IPS-18c (cell line): ENCODE data around the gene PLEKHA7.
"Not testable (repeated sequence)": the region's sequence is repeated elsewhere in the genome, so short reads cannot be mapped to it uniquely, and the experiment has no call there.

Source experiments
- H3K4me3 ChIP-seq: 2 replicates; pipeline ENCODE4 v1.7.0; 2013; ENCODE audit warnings: low read depth, mild to moderate bottlenecking, low read length, moderate library complexity; ENCODE audit not compliant: insufficient read depth
- H3K9me3 ChIP-seq: one replicate; pipeline ENCODE4 v1.6.1; 2013; ENCODE audit warnings: mild to moderate bottlenecking, low read length, moderate library complexity; ENCODE audit not compliant: control insufficient read depth, insufficient read depth

The PLEKHA7 gene, protein sequence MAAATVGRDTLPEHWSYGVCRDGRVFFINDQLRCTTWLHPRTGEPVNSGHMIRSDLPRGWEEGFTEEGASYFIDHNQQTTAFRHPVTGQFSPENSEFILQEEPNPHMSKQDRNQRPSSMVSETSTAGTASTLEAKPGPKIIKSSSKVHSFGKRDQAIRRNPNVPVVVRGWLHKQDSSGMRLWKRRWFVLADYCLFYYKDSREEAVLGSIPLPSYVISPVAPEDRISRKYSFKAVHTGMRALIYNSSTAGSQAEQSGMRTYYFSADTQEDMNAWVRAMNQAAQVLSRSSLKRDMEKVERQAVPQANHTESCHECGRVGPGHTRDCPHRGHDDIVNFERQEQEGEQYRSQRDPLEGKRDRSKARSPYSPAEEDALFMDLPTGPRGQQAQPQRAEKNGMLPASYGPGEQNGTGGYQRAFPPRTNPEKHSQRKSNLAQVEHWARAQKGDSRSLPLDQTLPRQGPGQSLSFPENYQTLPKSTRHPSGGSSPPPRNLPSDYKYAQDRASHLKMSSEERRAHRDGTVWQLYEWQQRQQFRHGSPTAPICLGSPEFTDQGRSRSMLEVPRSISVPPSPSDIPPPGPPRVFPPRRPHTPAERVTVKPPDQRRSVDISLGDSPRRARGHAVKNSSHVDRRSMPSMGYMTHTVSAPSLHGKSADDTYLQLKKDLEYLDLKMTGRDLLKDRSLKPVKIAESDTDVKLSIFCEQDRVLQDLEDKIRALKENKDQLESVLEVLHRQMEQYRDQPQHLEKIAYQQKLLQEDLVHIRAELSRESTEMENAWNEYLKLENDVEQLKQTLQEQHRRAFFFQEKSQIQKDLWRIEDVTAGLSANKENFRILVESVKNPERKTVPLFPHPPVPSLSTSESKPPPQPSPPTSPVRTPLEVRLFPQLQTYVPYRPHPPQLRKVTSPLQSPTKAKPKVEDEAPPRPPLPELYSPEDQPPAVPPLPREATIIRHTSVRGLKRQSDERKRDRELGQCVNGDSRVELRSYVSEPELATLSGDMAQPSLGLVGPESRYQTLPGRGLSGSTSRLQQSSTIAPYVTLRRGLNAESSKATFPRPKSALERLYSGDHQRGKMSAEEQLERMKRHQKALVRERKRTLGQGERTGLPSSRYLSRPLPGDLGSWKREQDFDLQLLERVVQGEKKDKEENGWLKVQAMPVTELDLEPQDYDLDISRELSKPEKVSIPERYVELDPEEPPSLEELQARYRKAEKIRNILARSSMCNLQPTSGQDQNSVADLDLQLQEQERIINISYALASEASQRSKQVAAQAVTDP

DNA sequence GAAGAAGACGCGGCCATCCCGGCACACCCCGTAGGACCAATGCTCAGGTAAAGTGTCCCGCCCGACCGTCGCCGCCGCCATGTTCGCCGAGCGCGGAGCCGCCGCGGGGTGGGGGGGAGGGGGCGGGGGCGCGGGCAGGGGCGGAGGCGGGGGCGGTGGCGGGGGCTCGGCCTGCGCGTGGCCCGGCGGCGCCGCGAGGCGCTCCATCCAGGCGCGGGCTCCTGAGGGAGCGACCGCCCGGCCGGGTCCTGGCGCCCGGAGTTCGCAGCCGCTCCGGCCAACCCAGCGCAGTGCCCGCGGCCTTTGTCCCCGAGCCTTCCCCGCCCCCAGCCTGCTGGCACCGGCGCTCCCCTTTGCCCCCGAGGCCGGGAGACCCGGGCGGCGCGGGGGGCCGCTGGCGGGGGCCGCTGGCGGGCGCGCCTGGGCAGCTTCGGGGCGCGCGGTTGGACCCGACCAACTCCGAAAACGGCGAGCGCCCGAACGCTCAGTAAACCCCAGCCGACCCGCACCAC is at the start of gene PLEKHA7:
PLEKHA7 (minus strand) TSS at position 94 of the 512 bp plus-strand sequence; CDS start at position 81, 13 bp downstream.
- no peaks in the 10 kb centered on the region for H3K9me3 ChIP-seq
- H3K4me3 ChIP-seq: peak within 1 kb of the TSS; percentile 81

DNA sequence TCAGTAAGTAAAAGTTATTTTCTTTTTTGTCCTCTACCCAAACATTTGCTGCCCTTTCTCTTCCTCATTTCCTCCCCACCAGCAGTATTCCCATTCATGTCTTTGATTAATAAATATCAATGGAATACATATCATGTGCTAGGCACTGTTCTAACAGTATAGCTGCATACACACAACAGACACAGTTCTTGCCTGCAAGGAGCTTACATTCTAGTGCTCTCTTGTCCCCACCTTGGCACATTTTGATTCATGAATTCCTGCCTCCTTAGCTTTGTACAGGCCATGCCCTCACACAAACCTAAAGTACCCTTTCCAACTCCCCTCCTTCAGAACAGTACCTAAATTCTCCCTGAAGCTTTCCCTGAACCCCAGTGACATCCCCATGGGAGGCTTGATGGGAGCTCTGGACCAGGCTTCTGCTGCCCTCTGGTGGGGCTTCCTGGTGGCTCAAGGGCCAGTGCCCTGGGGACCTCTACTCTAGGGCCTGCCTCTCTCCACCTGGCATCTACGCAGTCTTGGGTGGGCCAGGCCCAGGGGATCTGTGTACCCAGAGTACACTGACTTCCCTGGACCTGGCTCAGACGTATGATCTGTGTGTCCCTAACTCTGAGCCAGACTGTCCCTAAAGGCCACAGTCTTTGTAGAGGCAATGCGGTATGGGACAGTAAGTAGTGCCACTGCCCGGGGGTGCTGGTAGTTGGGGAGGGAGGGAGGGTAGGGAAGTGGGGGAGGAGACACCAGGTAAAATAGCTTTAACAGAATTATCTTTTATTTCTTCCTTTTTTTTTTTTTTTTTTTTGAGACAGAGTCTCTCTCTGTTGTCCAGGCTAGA is 49.2 kb upstream of the PLEKHA7 start:
- H3K9me3 ChIP-seq: peaks cover 3% of the 10 kb centered on the region
- H3K4me3 ChIP-seq: no peak overlapping the region

DNA sequence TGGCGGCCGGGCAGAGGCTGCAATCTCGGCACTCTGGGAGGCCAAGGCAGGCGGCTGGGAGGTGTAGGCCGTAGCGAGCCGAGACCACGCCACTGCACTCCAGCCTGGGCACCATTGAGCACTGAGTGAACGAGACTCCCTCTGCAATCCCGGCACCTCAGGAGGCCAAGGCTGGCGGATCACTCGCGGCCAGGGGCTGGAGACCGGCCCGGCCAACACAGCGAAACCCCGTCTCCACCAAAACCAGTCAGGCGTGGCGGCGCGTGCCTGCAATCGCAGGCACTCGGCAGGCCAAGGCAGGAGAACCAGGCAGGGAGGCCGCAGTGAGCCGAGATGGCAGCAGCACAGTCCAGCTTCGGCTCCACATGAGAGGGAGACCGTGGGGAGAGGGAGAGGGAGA is 36.9 kb upstream of the PLEKHA7 start:
- H3K4me3 ChIP-seq, H3K9me3 ChIP-seq: not testable (repeated sequence)

DNA sequence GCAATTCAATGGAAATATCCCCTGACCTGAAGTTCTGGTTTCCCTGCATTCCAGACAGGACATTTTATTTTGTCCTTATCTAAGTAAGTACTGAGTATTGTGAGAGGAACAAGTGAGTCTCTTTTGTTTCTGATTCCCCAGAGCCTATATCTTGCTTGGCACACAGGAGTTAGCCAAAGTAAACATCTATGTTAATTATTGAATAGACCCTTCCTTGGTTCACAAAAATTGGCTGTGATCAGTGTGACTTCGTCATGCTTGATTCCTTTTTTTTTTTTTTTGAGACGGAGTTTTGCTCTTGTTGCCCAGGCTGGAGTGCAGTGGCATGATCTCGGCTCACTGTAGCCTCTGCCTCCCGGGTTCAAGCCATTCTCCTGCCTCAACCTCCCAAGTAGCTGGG is 34.3 kb upstream of the PLEKHA7 start:
- H3K4me3 ChIP-seq, H3K9me3 ChIP-seq: not testable (repeated sequence)

DNA sequence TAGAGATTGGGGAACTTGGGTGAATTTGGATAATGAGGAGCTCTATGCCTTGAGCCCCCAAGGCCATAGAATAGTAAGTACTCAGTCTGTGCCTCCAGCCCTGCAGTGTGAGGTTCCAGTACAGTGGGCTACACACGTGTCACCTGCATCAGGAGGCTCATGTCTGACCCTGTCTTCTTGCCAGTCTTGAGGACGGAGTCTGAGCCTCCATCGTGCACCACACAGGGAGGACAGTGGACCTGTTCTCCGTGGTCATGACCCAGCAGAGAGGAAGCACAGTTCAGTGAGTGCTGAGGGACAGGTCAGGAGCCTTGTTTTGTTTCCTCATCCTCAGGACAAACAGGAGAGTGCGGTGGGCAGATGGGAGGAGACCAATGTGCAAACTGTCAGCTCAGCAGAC is 32.5 kb upstream of the PLEKHA7 start:
- no peak overlapping the region for H3K4me3 ChIP-seq
- no peaks in the 10 kb centered on the region for H3K9me3 ChIP-seq

DNA sequence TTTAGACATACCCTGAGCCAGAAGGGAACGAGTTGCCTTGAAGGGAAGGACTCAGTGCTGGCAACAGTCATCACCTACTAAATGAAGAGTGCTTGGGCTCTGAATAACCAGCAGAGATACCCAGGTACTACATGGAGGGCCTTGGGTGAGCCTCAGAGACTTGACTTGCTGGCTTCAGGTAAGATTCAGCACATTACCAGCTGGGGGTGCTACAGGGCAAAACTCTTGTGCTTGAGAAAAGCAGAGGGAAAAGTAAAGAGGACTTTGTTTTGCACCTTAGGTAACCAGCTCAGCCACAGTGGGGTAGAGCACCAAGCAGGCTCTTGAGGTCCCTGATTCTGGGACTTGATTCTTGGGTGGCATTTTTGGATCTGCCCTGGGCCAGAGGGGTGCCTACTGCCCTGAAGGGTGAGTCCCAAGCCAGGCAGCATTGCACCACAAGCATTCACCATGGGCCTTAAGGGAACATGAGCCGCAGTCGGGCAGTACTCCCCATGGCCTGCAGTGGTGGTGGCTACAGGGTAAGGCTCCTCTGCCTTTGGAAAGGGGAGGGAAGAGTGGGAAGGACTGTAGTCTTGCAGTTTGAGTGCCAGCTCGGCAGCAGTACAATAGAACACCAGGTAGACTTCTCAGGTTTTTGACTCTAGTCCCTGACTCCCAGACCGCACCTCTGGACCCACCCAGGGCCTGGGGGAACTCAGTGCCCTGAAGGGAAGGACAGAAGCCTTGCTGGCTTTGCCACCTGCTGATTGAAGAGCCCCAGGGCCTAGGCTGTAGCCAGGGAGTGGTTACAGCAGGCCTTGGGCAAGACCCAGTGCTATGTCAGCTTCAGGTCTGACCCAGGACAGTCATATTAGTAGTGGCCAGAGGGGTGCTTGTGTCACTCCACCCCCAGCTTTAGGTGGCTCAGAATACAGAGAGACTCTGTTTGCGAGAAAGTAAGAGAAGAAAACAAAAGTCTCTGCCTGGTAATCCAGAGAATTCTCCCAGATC is 22.7 kb upstream of the PLEKHA7 start:
- H3K4me3 ChIP-seq: no peak overlapping the region
- H3K9me3 ChIP-seq: peaks cover 2% of the 10 kb centered on the region

DNA sequence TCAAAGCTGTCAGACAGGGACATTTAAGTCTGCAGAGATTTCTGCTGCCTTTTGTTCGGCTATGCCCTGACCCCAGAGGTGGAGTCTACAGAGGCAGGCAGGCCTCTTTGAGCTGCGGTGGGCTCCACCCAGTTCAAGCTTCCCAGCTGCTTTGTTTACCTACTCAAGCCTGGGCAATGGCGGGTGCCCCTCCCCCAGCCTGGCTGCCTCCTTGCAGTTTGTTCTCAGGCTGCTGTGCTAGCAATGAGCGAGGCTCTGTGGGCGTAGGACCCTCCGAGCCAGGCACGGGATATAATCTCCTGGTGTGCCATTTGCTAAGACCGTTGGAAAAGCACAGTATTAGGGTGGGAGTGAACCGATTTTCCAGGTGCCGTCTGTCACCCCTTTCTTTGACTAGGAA is 19.8 kb upstream of the PLEKHA7 start:
- not testable (repeated sequence) for H3K4me3 ChIP-seq, H3K9me3 ChIP-seq

DNA sequence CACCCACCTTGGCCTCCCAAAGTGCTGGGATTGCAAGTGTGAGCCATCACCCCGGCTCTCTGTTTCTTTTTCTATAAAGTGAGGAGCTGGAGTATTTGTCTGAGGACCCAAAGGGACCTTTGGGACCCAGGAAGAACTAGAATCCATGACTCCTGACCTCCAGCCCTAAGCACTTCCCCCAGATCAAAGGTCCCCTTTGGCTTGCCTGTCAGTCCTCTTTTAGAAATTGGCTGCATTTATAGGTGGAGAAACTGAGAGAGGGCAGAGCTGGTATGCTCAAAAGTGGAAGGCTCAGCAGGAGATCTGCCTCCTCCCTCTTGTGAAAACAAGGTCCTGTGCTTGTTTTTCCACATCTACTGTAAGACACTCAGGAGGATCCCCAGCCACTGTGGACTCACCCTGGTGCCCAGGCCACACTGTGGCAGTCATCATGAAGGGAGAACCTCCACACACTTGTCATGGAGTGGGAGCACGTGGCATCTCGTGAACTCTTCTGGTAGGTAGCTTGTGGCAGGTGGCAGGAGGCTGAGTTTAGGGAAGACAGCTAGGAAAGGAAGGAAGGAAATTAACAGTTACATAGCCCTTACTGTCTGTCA is 12.4 kb upstream of the PLEKHA7 start:
- no peak overlapping the region for H3K4me3 ChIP-seq
- H3K9me3 ChIP-seq: peaks cover 4% of the 10 kb centered on the region

DNA sequence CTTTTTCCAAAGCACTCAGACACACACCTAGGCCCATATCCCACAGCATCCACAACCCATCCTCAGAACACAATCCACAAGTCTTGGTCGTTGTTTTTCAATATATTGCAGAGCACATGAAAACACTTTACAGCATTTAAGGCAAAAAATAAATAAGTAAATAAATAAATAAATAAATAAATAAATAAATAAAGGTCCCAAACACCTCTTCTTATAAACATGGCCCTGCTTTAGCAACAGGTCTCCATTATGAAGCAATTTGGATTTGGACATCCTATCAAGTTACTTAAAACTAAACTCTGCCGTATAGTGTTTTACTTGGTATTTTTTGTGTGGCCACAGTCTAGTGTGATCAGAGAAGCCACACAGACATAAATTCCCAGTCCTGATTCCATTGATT is 10.7 kb upstream of the PLEKHA7 start:
- peaks cover 4% of the 10 kb centered on the region for H3K9me3 ChIP-seq
- no peak overlapping the region for H3K4me3 ChIP-seq

DNA sequence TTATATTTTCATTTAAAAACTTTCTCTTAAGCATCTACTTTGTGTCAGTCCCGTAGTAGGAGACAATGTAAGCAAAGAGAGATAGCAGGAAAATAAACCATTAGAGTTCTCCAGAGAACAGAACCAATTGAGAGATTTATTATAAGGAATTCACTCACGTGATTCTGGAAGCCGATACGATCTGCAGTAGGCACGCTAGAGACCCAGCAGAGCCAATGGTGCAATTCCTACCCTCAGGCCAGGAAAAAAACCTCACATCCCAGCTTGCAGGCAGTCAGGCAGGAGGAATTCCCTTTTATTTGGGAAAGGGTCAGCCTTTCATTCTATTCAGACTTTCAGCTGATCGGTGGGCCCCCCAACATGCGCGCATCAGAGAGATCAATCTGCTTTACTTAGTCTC is 7.3 kb upstream of the PLEKHA7 start:
- H3K4me3 ChIP-seq: no peak overlapping the region

DNA sequence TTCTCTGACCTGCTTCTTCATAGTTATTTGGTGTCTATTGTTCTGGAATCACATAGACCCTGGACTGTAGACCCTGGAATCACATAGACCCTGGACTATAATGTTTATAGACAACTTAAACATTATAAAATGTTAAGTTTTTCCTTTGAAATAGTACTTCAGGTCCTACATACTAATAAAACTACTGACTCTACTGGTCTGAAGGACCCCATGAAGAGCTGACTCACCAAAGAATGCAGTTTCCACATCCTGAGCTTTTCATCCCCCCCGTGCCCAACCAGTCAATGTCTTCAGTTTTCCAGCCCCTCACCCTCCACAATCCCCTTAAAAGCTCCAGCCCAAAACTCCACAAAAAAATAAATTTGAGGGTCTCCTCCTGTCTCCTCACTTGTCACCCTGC is 6.6 kb upstream of the PLEKHA7 start:
- H3K9me3 ChIP-seq: peaks cover 4% of the 10 kb centered on the region

More for the DNA sequence above, 7.3 kb upstream of the PLEKHA7 start:
- peaks cover 4% of the 10 kb centered on the region for H3K9me3 ChIP-seq

DNA sequence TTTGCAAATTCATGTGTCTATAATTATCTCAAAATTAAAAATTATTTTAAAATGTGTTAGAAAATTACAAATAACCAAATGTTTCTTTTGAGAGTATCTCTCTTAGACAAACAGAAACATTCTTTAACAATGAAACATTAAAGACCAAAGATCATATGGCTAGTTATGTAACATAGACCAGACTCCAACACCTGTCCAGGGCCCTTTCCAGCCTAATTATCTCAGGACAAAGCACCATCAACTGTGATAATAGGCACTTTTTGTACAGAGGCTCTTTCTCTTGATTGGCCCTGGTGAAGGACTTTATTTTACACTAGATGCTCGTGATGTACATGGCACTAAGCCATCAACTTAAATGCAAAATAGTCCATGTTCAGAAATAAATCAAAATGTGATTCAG is 5.0 kb upstream of the PLEKHA7 start:
- H3K9me3 ChIP-seq: no peaks in the 10 kb centered on the region
- no peak overlapping the region for H3K4me3 ChIP-seq

More for the DNA sequence above, 6.6 kb upstream of the PLEKHA7 start:
- H3K4me3 ChIP-seq: no peak overlapping the region

DNA sequence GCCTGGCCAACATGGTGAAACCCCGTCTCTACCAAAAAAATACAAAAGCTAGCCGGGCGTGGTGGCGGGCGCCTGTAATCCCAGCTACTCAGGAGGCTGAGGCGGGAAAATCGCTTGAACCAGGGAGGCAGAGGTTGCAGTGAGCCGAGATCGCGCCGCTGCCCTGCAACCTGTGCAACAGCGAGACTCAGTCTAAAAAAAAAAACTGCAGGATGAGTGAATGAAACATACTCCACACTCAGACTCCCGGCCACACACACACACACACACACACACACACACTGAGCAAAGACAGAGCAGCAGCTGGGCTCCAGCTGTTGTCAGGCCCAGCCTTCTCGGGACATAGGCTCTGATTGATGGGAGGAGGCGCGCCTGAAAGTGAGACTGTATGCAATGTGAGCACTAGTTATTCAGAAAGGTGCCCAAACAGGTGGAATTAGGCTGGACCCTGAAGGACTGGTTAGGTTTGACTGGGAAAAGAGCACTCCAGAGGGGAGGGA is 1.5 kb upstream of the PLEKHA7 start:
- Histone ChIP-seq H3K9me3 (no peaks in the 10 kb centered on the region), H3K4me3 (no peak overlapping the region)

DNA sequence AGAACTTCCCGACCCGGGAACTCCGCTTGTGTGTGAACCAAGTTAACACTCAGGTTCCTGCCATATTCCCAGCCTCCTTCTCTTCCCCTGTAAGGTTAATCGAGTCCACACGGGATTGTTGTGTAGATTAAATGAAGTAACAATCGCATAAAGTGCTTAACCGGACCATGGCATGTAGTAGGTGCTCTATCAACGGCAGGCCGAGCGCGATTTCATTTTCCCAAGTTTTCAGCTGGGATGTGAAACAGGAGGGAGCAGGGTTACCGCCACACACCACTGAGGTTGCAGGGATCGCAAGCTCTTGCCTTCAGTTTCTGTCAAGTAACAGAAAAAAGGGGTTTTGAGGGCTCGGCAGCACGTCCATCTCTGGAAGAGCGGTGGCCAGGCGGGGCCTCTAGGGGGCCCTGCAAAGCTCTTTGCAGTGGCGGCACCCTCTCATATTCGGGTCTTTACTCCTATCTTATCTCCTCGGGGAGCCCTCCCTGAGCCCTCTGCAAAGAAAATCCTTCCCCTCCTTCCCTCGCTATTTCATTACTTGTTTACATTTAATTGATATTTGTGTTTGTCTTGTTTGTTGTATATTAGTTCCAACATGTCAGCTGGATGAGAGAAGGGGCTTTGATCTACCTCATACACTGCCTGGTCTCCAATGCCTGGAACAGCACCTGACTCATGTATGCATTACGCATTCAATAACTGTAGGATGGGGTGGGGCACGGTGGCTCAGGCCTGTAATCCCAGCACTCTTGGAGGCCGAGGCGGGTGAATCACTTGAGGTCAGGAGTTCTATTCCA is 816 bp upstream of the PLEKHA7 start:
- no peaks in the 10 kb centered on the region for H3K9me3 ChIP-seq
- H3K4me3 ChIP-seq: peak overlapping the region; percentile 77
